HEK293 (cell line): Measurements from ENCODE around the gene ORC1.

ENCODE experiments used
- CTCF ChIA-PET: fragments of 350-600 bp; formaldehyde crosslinking; extraction: SDS; loops from one replicate; lab custom pipeline; 2021; ENCODE audit warnings: antibody characterized with exemption; lab: Yijun Ruan, JAX
- POLR2A ChIA-PET: fragments of 300-600 bp; formaldehyde crosslinking; extraction: SDS; loops from one replicate; lab custom pipeline; 2020; ENCODE audit warnings: antibody characterized with exemption, inconsistent platforms; lab: Yijun Ruan, JAX
- H3K27ac ChIP-seq: fragments of 200-500 bp; sonication (Bioruptor generic); 2 replicates; pipeline ENCODE4 v1.5.1; 2014; ENCODE audit warnings: low read depth, low read length, control low read depth, inconsistent platforms; ENCODE audit errors: extremely low read depth
- H3K36me3 ChIP-seq, 2 experiments: fragments of 200-500 bp in 1 of 2; sonication (Bioruptor generic) in 1 of 2; 1 replicate in 1 of 2; 2 replicates in 1 of 2; pipeline ENCODE4 v1.5.1; 2014 to 2017; ENCODE audit warnings: inconsistent platforms in 2 of 2, low read length in 2 of 2; ENCODE audit not compliant: control insufficient read depth in 2 of 2, insufficient read depth in 1 of 2
- H3K4me1 ChIP-seq: fragments of 200-500 bp; sonication (Bioruptor generic); 2 replicates; pipeline ENCODE4 v1.5.1; 2014; ENCODE audit warnings: mild to moderate bottlenecking, low read length, inconsistent platforms; ENCODE audit not compliant: control insufficient read depth, insufficient read depth
- H3K4me3 ChIP-seq: 2 replicates; pipeline ENCODE4 v1.5.1; 2011; ENCODE audit warnings: low read depth, mild to moderate bottlenecking, control low read depth, low read length, moderate library complexity
- H3K9me3 ChIP-seq: fragments of 200-500 bp; sonication (Bioruptor generic); 2 replicates; pipeline ENCODE4 v1.5.1; 2014; ENCODE audit warnings: low read depth, low read length, inconsistent platforms; ENCODE audit not compliant: control insufficient read depth, insufficient read depth
- KLF8 ChIP-seq: fragments of 450-650 bp; formaldehyde crosslinking; IDR thresholded peaks from 2 replicates; pipeline ENCODE4 v1.5.1; 2016; ENCODE audit warnings: missing biosample characterization, missing genetic modification characterization
- KLF9 ChIP-seq: fragments of 450-650 bp; formaldehyde crosslinking; IDR thresholded peaks from 2 replicates; pipeline ENCODE4 v1.5.1; 2016; ENCODE audit warnings: missing biosample characterization, missing genetic modification characterization, low read depth
- PRDM1 ChIP-seq: fragments of 450-650 bp; formaldehyde crosslinking; IDR thresholded peaks from 2 replicates; pipeline ENCODE4; 2016; ENCODE audit warnings: missing biosample characterization, missing genetic modification characterization
- REPIN1 ChIP-seq: fragments of 450-650 bp; formaldehyde crosslinking; IDR thresholded peaks from 2 replicates; pipeline ENCODE4 v1.5.1; 2017; ENCODE audit warnings: missing biosample characterization, missing genetic modification characterization, low read depth
- ZBTB17 ChIP-seq: fragments of 450-650 bp; formaldehyde crosslinking; IDR thresholded peaks from 2 replicates; pipeline ENCODE4 v1.5.1; 2016; ENCODE audit warnings: missing biosample characterization, missing genetic modification characterization
- ZNF248 ChIP-seq: fragments of 450-650 bp; formaldehyde crosslinking; IDR thresholded peaks from 2 replicates; pipeline ENCODE4 v1.5.1; 2017; ENCODE audit warnings: missing biosample characterization, missing genetic modification characterization
- ZNF274 ChIP-seq, 2 experiments: fragments of 200-500 bp in 1 of 2; fragments of 450-650 bp in 1 of 2; sonication (Bioruptor generic) in 1 of 2; formaldehyde crosslinking in 1 of 2; IDR thresholded peaks; 2 replicates each; pipeline versions ENCODE4 v1.5.1 to v1.6.1; 2014 to 2016; ENCODE audit warnings: borderline replicate concordance in 1 of 2, inconsistent platforms in 1 of 2, low read length in 1 of 2, missing biosample characterization in 1 of 2, missing genetic modification characterization in 1 of 2
- ZNF311 ChIP-seq: fragments of 450-650 bp; formaldehyde crosslinking; IDR thresholded peaks from 2 replicates; pipeline ENCODE4 v1.5.1; 2017; ENCODE audit warnings: missing biosample characterization, missing genetic modification characterization, borderline replicate concordance
- ZNF350 ChIP-seq: fragments of 450-650 bp; formaldehyde crosslinking; IDR thresholded peaks from 2 replicates; pipeline ENCODE4 v1.5.0; 2017; ENCODE audit warnings: missing biosample characterization, mild to moderate bottlenecking, missing genetic modification characterization
- ZNF354C ChIP-seq: fragments of 450-650 bp; formaldehyde crosslinking; IDR thresholded peaks from 2 replicates; pipeline ENCODE4 v1.5.1; 2016; ENCODE audit warnings: missing biosample characterization, missing genetic modification characterization, low read depth, borderline replicate concordance
- ZNF433 ChIP-seq: fragments of 450-650 bp; formaldehyde crosslinking; IDR thresholded peaks from 2 replicates; pipeline ENCODE4 v1.5.1; 2016; ENCODE audit warnings: missing biosample characterization, missing genetic modification characterization, low read depth
- ZNF529 ChIP-seq: fragments of 450-650 bp; formaldehyde crosslinking; IDR thresholded peaks from 2 replicates; pipeline ENCODE4 v1.5.1; 2017; ENCODE audit warnings: missing genetic modification characterization, missing biosample characterization; ENCODE audit not compliant: insufficient replicate concordance
- ZNF548 ChIP-seq: fragments of 450-650 bp; formaldehyde crosslinking; IDR thresholded peaks from 2 replicates; pipeline ENCODE4 v1.5.1; 2016; ENCODE audit warnings: missing biosample characterization, missing genetic modification characterization
- ZNF585B ChIP-seq: fragments of 450-650 bp; formaldehyde crosslinking; IDR thresholded peaks from 2 replicates; pipeline ENCODE4 v1.5.1; 2016; ENCODE audit warnings: missing biosample characterization, missing genetic modification characterization
- ZNF621 ChIP-seq: fragments of 450-650 bp; formaldehyde crosslinking; IDR thresholded peaks from 2 replicates; pipeline ENCODE4 v1.5.1; 2017; ENCODE audit warnings: missing biosample characterization, missing genetic modification characterization
- ZNF677 ChIP-seq: fragments of 450-650 bp; IDR thresholded peaks from 2 replicates; pipeline ENCODE4 v1.5.0; 2018; ENCODE audit warnings: missing biosample characterization, mild to moderate bottlenecking, missing genetic modification characterization, moderate library complexity
- TF ChIP-seq, protein P1 (sequence below): fragments of 450-650 bp; formaldehyde crosslinking; conservative IDR thresholded peaks from 2 replicates; pipeline ENCODE4 v1.5.1; 2016; ENCODE audit warnings: low read depth, missing biosample characterization, missing genetic modification characterization

Gene ORC1

DNA sequence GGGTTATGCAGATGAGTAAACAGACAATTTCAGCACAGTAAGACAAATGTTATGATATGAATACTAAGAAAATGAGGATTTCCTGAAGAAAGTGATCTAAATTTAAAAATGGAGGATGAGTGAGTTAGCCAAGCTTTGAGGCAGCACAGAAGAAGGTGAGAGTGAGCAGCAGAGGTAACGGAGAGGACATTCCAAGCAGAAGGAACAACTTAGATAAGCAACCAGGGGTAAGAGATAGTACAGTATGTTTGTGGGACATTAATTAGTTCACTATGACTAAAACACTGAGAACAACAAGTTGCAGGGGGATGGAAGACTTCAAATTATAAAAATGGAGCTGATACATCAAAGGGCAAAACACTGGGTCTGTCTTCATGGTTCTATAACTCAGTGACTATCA is 22.9 kb upstream of the ORC1 start:
- peaks cover 31 to 65% of the 10 kb centered on the region in 2 experiments for H3K36me3 ChIP-seq
- ChIA-PET CTCF (no interaction called here), POLR2A (interaction anchor here (0.6 kb wide), 2 partner anchors 118 to 1980 kb away, joined by 4 to 6 read pairs; no protein-coding TSS in a partner anchor)

DNA sequence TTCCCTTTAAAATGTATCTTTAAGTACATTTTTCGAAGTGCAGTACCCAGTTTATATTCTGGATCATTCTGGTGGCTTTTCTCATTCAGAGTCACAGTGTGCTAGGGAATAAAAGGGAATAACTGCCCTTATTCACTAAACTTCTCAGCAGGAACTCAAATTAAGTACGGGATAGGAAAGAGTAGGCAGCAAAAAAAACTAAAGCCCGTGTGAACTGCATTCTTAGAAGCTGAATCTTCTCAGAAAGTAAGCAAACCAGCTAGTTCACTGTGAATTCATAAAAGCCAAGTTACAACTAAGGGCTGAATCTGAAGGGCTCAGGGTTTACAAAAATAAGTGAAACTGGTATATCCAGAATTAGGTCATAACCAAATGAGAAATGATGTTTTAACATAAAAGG is 22.1 kb upstream of the ORC1 start:
- no peak for TF ChIP-seq ZNF433
- TF ChIP-seq ZNF311, result no peak
- no peak for TF ChIP-seq ZNF274 (IDR thresholded peaks at IDR 0.05; ENCODE audit: low read length)
- no peak for TF ChIP-seq ZNF274 (tag by site-specific recombination; IDR thresholded peaks at IDR 0.05; ENCODE audit: borderline replicate concordance)
- Histone ChIP-seq H3K4me3 (no peak overlapping the region), H3K9me3 (no peaks in the 10 kb centered on the region), H3K27ac (no peak overlapping the region), H3K36me3 (peaks cover 31 to 65% of the 10 kb centered on the region in 2 experiments), H3K4me1 (no peaks in the 10 kb centered on the region)
- ChIA-PET CTCF (no interaction called here), POLR2A (interaction anchor here (1.3 kb wide), 1 partner anchor 13 kb away, joined by 3 read pairs; no protein-coding TSS in a partner anchor)

More for the DNA sequence above, 22.9 kb upstream of the ORC1 start:
- Histone ChIP-seq H3K4me1 (no peaks in the 10 kb centered on the region), H3K27ac (no peak overlapping the region), H3K4me3 (no peak overlapping the region), H3K9me3 (no peaks in the 10 kb centered on the region)
- TF ChIP-seq ZNF350, result no peak
- TF ChIP-seq PRDM1 (tag by site-specific recombination), result peak; percentile 38; the same call in 1 of the 2 replicates

DNA sequence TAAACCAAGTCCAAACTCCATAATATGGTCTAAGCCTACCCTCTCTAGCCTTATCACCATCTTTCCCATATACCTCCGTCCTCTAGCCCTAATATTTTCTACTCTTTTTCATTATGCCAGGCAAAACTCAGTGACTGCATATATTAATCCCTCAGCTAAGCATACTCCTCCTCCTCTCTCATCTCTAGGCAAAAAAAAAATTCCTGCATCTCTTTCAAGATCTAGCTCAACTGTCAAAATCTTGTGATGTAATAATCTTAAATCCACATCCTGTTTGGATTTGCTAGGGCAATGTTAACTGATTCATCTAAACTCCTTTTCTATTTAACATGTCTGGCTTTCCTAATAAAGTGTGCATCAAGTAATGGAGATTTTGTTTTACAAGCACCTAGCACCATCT is 20.6 kb upstream of the ORC1 start:
- peaks cover 26 to 65% of the 10 kb centered on the region in 2 experiments for H3K36me3 ChIP-seq
- no peaks in the 10 kb centered on the region for H3K9me3 ChIP-seq
- no peak for TF ChIP-seq ZNF529 (tag by site-specific recombination)
- TF ChIP-seq ZBTB17 (tag by site-specific recombination), result peak; percentile 35; the same call in 1 of the 2 replicates
- CTCF ChIA-PET, result no interaction called here
- H3K4me3 ChIP-seq, result no peak overlapping the region
- POLR2A ChIA-PET, result no interaction called here
- no peak overlapping the region for H3K27ac ChIP-seq
- no peaks in the 10 kb centered on the region for H3K4me1 ChIP-seq

DNA sequence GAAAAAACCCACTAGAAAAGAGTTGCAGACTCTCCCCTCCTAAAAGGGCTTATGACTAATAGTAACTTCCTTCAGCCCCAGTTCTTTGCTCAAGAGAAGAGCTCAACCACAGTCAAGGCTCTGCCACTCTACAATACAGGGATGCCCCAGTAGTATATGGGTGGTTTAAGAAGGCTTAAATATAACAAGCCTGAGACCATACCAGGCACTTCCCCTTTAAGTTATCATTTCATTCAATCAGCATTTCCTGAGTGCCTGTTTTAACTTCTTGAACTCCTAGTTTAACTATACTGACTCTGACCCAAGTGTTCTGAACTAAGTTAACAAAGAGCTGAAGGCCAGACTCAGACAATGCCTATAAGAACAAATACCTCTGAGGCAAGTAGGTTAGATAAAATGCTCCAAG is 20.0 kb upstream of the ORC1 start:
- no peaks in the 10 kb centered on the region for H3K4me1 ChIP-seq
- CTCF ChIA-PET, result interaction anchor here (0.7 kb wide), 1 partner anchor 395 kb away, joined by 3 read pairs; no protein-coding TSS in a partner anchor
- H3K9me3 ChIP-seq, result no peaks in the 10 kb centered on the region
- H3K4me3 ChIP-seq, result no peak overlapping the region
- peaks cover 26 to 70% of the 10 kb centered on the region in 2 experiments for H3K36me3 ChIP-seq
- no peak overlapping the region for H3K27ac ChIP-seq
- POLR2A ChIA-PET, result no interaction called here
- TF ChIP-seq KLF9 (no peak), ZNF248 (no peak), ZNF677 (tag by site-specific recombination) (no peak), KLF8 (tag by site-specific recombination) (no peak), ZNF621 (no peak), ZNF585B (no peak), ZNF548 (tag by site-specific recombination) (no peak), ZNF354C (tag by site-specific recombination) (no peak), REPIN1 (tag by site-specific recombination) (no peak)
- TF ChIP-seq, protein P1, sequence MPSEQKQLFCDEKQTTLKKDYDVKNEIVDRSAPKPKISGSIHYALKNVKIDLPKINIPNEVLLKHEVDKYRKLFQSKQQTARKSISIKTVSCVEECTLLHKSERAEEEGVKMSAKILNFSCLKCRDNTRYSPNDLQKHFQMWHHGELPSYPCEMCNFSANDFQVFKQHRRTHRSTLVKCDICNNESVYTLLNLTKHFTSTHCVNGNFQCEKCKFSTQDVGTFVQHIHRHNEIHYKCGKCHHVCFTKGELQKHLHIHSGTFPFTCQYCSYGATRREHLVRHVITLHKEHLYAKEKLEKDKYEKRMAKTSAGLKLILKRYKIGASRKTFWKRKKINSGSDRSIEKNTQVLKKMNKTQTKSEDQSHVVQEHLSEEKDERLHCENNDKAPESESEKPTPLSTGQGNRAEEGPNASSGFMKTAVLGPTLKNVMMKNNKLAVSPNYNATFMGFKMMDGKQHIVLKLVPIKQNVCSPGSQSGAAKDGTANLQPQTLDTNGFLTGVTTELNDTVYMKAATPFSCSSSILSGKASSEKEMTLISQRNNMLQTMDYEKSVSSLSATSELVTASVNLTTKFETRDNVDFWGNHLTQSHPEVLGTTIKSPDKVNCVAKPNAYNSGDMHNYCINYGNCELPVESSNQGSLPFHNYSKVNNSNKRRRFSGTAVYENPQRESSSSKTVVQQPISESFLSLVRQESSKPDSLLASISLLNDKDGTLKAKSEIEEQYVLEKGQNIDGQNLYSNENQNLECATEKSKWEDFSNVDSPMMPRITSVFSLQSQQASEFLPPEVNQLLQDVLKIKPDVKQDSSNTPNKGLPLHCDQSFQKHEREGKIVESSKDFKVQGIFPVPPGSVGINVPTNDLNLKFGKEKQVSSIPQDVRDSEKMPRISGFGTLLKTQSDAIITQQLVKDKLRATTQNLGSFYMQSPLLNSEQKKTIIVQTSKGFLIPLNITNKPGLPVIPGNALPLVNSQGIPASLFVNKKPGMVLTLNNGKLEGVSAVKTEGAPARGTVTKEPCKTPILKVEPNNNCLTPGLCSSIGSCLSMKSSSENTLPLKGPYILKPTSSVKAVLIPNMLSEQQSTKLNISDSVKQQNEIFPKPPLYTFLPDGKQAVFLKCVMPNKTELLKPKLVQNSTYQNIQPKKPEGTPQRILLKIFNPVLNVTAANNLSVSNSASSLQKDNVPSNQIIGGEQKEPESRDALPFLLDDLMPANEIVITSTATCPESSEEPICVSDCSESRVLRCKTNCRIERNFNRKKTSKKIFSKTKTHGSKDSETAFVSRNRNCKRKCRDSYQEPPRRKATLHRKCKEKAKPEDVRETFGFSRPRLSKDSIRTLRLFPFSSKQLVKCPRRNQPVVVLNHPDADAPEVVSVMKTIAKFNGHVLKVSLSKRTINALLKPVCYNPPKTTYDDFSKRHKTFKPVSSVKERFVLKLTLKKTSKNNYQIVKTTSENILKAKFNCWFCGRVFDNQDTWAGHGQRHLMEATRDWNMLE, result no peak
- TF ChIP-seq, all 188 proteins: peak for 0
